HepG2 (cell line): ENCODE results near the gene TMEM187. TPM values are rescaled to one million over a fixed set of nuclear protein-coding genes. Genes with fewer than 3 reads are reported as not detected.
A peak's percentile ranks its signal among the peaks of the same experiment; 100 is the strongest.

ENCODE experiments used
- BHLHE40 ChIP-seq: IDR thresholded peaks from 2 replicates; pipeline ENCODE4 v1.6.1; 2011; ENCODE audit warnings: low read length, improper control_type of control experiment
- CAMTA2 ChIP-seq: sonication (generic); formaldehyde crosslinking; IDR thresholded peaks from 2 replicates; pipeline ENCODE4 v1.4.0; 2020; ENCODE audit warnings: mild to moderate bottlenecking, missing genetic modification reagents, borderline replicate concordance
- ESRRA ChIP-seq: sonication (generic); formaldehyde crosslinking; IDR thresholded peaks from 2 replicates; pipeline ENCODE4 v1.5.1; 2020; ENCODE audit warnings: mild to moderate bottlenecking, low read depth, missing genetic modification reagents
- FOXO1 ChIP-seq: sonication (generic); formaldehyde crosslinking; IDR thresholded peaks from 2 replicates; pipeline ENCODE4 v1.4.0; 2020; ENCODE audit warnings: missing genetic modification reagents
- MBD4 ChIP-seq: IDR thresholded peaks from 2 replicates; pipeline ENCODE4 v1.6.1; 2012; ENCODE audit warnings: low read length, inconsistent platforms, borderline replicate concordance
- SYNCRIP ChIP-seq: fragments of 200-400 bp; formaldehyde crosslinking; IDR thresholded peaks from 2 replicates; pipeline ENCODE4 v1.6.1; 2018; ENCODE audit warnings: mild to moderate bottlenecking, low read depth, low read length; ENCODE audit not compliant: insufficient read depth
- ZBTB8A ChIP-seq: sonication (generic); formaldehyde crosslinking; IDR thresholded peaks from 2 replicates; pipeline ENCODE4 v1.4.0; 2020; ENCODE audit warnings: mild to moderate bottlenecking, low read depth, missing genetic modification reagents, borderline replicate concordance
- ZNF225 ChIP-seq: sonication (generic); formaldehyde crosslinking; IDR thresholded peaks from 2 replicates; pipeline ENCODE4 v1.4.0; 2020; ENCODE audit warnings: mild to moderate bottlenecking, missing genetic modification reagents
- ZNF598 ChIP-seq: sonication (generic); formaldehyde crosslinking; IDR thresholded peaks from 2 replicates; pipeline ENCODE4 v1.5.1; 2020; ENCODE audit warnings: mild to moderate bottlenecking, missing genetic modification reagents, borderline replicate concordance
- ZNF790 ChIP-seq: sonication (generic); formaldehyde crosslinking; IDR thresholded peaks from 2 replicates; pipeline ENCODE4 v1.8.0; 2022; ENCODE audit warnings: missing genetic modification reagents, mild to moderate bottlenecking, borderline replicate concordance
- ZNF792 ChIP-seq: IDR thresholded peaks from 2 replicates; pipeline ENCODE4 v1.6.1; 2016
- ZNF839 ChIP-seq: sonication (generic); formaldehyde crosslinking; IDR thresholded peaks from 2 replicates; pipeline ENCODE4 v1.4.0; 2020; ENCODE audit warnings: missing genetic modification reagents, mild to moderate bottlenecking, borderline replicate concordance
- ZSCAN29 ChIP-seq: sonication (generic); formaldehyde crosslinking; conservative IDR thresholded peaks from 2 replicates; pipeline ENCODE4 v1.4.0; 2020; ENCODE audit warnings: mild to moderate bottlenecking, missing genetic modification reagents
- polyA plus RNA-seq, 8 experiments: library from polyadenylated mRNA; depleted of rRNA in 3 of 8; stranded (reverse) in 7 of 8; unstranded in 1 of 8; fragments of >200 nt; fragmentation: Illumina TruSeq in 4 of 8; extraction: Trizol in 4 of 8; gene quantifications; 2 replicates each; pipeline versions ENCODE4 v1.2.1 to v1.2.3, GENCODE V29; 2011 to 2016; ENCODE audit warnings: low read depth in 4 of 8, missing spikeins in 1 of 8, mixed read lengths in 1 of 8; ENCODE audit not compliant: insufficient read depth in 1 of 8
- total RNA-seq, 5 experiments: library from RNA; depleted of rRNA; stranded (reverse); fragments of >200 nt; fragmentation: Illumina TruSeq; extraction: Trizol; gene quantifications; 2 replicates each; pipeline ENCODE4 v1.2.3, GENCODE V29; 2016; ENCODE audit warnings: low read depth in 1 of 5
- TF ChIP-seq, protein P1 (sequence below): sonication (generic); formaldehyde crosslinking; IDR thresholded peaks from 2 replicates; pipeline ENCODE4 v1.5.1; 2020; ENCODE audit warnings: mild to moderate bottlenecking, missing genetic modification reagents, moderate library complexity
- TF ChIP-seq, protein P2 (sequence below): IDR thresholded peaks from 2 replicates; pipeline ENCODE4 v1.4.0; 2020; ENCODE audit warnings: mild to moderate bottlenecking, missing genetic modification reagents
- TF ChIP-seq, protein P3 (sequence below): sonication (generic); formaldehyde crosslinking; IDR thresholded peaks from 2 replicates; pipeline ENCODE4 v1.5.0; 2020; ENCODE audit warnings: missing genetic modification reagents
- TF ChIP-seq, protein P4 (sequence below): fragments of 450-650 bp; IDR thresholded peaks from 2 replicates; pipeline ENCODE4 v1.6.1; 2017

Gene TMEM187
- total and polyA plus RNA-seq, 2 of the 13 experiments (the other 11 are each of a cell fraction or from before 2014, with no cell fraction given) = 2.2 to 6.2 TPM

DNA sequence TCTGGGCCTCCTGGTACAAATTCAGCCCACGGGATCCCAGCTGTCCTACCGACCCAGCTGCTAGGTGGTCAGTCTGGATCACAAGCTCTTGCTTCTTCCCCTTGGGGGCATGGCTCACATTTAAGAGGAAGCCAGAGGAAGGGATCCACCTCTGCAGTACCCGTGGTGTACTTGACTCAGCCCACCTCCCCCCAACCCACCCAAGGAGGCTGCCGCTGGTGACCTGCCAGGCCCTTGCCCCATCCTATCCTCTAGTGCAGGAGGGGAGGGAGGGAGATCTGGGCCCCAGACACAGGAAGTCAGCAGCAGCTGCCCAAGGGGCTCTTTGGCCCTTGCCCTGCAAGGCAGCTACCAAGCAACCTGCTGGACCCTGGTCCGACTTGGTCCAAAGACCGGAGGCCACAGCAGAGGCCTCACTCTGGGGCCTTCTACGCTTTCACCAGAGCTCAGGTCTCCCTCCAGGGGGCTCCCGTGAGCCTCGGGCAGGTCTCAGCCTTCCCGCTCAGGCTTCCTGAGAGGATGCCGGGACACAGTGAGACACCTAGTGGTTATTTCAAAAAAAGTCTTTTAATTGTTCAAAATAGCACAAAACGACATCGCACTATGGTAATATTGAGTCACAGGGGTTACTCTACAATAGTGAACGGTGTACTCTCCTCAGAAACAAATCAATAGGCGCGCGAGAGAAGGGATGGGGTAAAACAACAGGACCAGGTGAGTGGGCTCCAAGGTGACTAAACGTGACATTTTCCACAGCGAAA lies 25.4 kb upstream of the TMEM187 start (continued):
- no peak for TF ChIP-seq ZNF839 (CRISPR knock-in tag)
- TF ChIP-seq MBD4 = no peak
- TF ChIP-seq, protein P1, sequence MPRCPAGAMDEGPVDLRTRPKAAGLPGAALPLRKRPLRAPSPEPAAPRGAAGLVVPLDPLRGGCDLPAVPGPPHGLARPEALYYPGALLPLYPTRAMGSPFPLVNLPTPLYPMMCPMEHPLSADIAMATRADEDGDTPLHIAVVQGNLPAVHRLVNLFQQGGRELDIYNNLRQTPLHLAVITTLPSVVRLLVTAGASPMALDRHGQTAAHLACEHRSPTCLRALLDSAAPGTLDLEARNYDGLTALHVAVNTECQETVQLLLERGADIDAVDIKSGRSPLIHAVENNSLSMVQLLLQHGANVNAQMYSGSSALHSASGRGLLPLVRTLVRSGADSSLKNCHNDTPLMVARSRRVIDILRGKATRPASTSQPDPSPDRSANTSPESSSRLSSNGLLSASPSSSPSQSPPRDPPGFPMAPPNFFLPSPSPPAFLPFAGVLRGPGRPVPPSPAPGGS = no peak
- TF ChIP-seq ZBTB8A = no peak
- TF ChIP-seq FOXO1 (CRISPR knock-in tag) = no peak
- peak; percentile 66; the same call in 1 of the 2 replicates for TF ChIP-seq ESRRA (CRISPR knock-in tag)
- TF ChIP-seq ZNF790 (CRISPR knock-in tag) = no peak
- no peak for TF ChIP-seq ZNF225 (CRISPR knock-in tag)
- TF ChIP-seq, protein P2, sequence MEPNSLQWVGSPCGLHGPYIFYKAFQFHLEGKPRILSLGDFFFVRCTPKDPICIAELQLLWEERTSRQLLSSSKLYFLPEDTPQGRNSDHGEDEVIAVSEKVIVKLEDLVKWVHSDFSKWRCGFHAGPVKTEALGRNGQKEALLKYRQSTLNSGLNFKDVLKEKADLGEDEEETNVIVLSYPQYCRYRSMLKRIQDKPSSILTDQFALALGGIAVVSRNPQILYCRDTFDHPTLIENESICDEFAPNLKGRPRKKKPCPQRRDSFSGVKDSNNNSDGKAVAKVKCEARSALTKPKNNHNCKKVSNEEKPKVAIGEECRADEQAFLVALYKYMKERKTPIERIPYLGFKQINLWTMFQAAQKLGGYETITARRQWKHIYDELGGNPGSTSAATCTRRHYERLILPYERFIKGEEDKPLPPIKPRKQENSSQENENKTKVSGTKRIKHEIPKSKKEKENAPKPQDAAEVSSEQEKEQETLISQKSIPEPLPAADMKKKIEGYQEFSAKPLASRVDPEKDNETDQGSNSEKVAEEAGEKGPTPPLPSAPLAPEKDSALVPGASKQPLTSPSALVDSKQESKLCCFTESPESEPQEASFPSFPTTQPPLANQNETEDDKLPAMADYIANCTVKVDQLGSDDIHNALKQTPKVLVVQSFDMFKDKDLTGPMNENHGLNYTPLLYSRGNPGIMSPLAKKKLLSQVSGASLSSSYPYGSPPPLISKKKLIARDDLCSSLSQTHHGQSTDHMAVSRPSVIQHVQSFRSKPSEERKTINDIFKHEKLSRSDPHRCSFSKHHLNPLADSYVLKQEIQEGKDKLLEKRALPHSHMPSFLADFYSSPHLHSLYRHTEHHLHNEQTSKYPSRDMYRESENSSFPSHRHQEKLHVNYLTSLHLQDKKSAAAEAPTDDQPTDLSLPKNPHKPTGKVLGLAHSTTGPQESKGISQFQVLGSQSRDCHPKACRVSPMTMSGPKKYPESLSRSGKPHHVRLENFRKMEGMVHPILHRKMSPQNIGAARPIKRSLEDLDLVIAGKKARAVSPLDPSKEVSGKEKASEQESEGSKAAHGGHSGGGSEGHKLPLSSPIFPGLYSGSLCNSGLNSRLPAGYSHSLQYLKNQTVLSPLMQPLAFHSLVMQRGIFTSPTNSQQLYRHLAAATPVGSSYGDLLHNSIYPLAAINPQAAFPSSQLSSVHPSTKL (CRISPR knock-in tag) = no peak
- TF ChIP-seq ZSCAN29 = no peak
- TF ChIP-seq ZNF792 (CRISPR knock-in tag) = no peak
- no peak for TF ChIP-seq CAMTA2 (CRISPR knock-in tag)
- TF ChIP-seq ZNF598 (CRISPR knock-in tag) = no peak
- TF ChIP-seq BHLHE40 = no peak
- no peak for TF ChIP-seq SYNCRIP
- TF ChIP-seq, protein P3, sequence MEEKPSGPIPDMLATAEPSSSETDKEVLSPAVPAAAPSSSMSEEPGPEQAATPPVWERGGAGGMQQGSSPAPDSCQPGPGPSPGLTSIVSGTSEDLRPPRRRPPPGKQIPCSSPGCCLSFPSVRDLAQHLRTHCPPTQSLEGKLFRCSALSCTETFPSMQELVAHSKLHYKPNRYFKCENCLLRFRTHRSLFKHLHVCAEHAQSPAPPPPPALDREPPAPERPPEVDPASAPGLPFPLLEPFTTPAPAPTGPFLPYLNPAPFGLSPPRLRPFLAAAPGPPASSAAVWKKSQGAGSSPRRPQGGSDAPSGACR = no peak
- TF ChIP-seq, protein P4, sequence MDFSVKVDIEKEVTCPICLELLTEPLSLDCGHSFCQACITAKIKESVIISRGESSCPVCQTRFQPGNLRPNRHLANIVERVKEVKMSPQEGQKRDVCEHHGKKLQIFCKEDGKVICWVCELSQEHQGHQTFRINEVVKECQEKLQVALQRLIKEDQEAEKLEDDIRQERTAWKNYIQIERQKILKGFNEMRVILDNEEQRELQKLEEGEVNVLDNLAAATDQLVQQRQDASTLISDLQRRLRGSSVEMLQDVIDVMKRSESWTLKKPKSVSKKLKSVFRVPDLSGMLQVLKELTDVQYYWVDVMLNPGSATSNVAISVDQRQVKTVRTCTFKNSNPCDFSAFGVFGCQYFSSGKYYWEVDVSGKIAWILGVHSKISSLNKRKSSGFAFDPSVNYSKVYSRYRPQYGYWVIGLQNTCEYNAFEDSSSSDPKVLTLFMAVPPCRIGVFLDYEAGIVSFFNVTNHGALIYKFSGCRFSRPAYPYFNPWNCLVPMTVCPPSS = no peak
